Tibial nerve (tissue), 4 donors: Measurements from ENCODE around the gene MAPK8IP3. TPM values are rescaled to one million over a fixed set of nuclear protein-coding genes. Genes with fewer than 3 reads are reported as not detected.

ENCODE experiments used
- DNase-seq, 2 donors: peaks; one replicate each; pipeline ENCODE4 v3.0.0-alpha.2; 2019; ENCODE audit warnings: low spot score in 2 of 2
- H3K27ac ChIP-seq, 4 donors: fragments of 200-600 bp; sonication (generic) in 3 of 4; one replicate each; pipeline ENCODE4 v1.5.1; 2017 to 2019; ENCODE audit warnings: mild to moderate bottlenecking in 1 of 4
- H3K27me3 ChIP-seq, 2 donors: fragments of 200-600 bp; sonication (generic) in 1 of 2; one replicate each; pipeline versions ENCODE4 v1.5.1 to v1.6.0; 2017 to 2019
- H3K36me3 ChIP-seq, 3 donors: fragments of 200-600 bp; sonication (generic); one replicate each; pipeline ENCODE4 v1.5.1; 2018 to 2019
- H3K4me1 ChIP-seq, 4 donors: fragments of 200-600 bp; sonication (generic) in 3 of 4; one replicate each; pipeline ENCODE4 v1.5.1; 2017 to 2019
- H3K4me3 ChIP-seq, 4 donors: fragments of 200-600 bp; sonication (generic) in 3 of 4; one replicate each; pipeline ENCODE4 v1.5.1; 2017 to 2019; ENCODE audit warnings: mild to moderate bottlenecking in 1 of 4, moderate library complexity in 1 of 4
- H3K9me3 ChIP-seq, 4 donors: fragments of 200-600 bp; sonication (generic) in 3 of 4; one replicate each; pipeline ENCODE4 v1.5.1; 2017 to 2019
- CTCF ChIP-seq, 5 experiments: fragments of 200-600 bp in 3 of 5; fragments of 450-650 bp in 2 of 5; sonication (generic) in 3 of 5; IDR thresholded peaks; one replicate each; pipeline ENCODE4 v1.5.1; 2016 to 2019; ENCODE audit warnings: antibody characterized with exemption in 5 of 5, mild to moderate bottlenecking in 3 of 5, moderate library complexity in 2 of 5
- EP300 ChIP-seq, 2 donors: sonication (generic); formaldehyde crosslinking; IDR thresholded peaks; one replicate each; pipeline ENCODE4 v1.6.1; 2017; ENCODE audit warnings: antibody characterized with exemption in 2 of 2, mild to moderate bottlenecking in 1 of 2
- POLR2A ChIP-seq, 2 donors: fragments of 450-650 bp; IDR thresholded peaks; one replicate each; pipeline ENCODE4 v1.6.1; 2017; ENCODE audit warnings: antibody characterized with exemption in 2 of 2, mild to moderate bottlenecking in 2 of 2, moderate library complexity in 2 of 2
- WGBS, 2 donors: methylation state at CpG; one replicate each; pipeline ENCODE4 v1.1.5; 2018; 5-methylcytosine and 5-hydroxymethylcytosine counted together
- total RNA-seq, 4 donors: library from RNA; depleted of rRNA; stranded (reverse); fragments of >200 nt; gene quantifications; one replicate each; pipeline ENCODE4 v1.1.0, GENCODE V29; 2016

Gene MAPK8IP3
- total RNA-seq, 4 donors from 2014 or later: 92.6 to 188 (median 99.5) TPM

- no peak overlapping the region for H3K27ac ChIP-seq
- WGBS, 2 donors: 81 to 88% methylated on average over 2 of the region's 2 CpGs
- no peaks in the 10 kb centered on the region for H3K27me3 ChIP-seq
- no peak for DNase-seq
- no peaks in the 10 kb centered on the region for H3K9me3 ChIP-seq
- H3K36me3 ChIP-seq: peaks cover 8 to 100% (median 28%) of the 10 kb centered on the region in 3 donors
- TF ChIP-seq CTCF (IDR thresholded peaks at IDR 0.05) (no peak), EP300 (IDR thresholded peaks at IDR 0.05) (no peak)
- H3K4me1 ChIP-seq: no peaks in the 10 kb centered on the region
- no peak overlapping the region for H3K4me3 ChIP-seq
These were observed 44.2 kb upstream of the MAPK8IP3 start for GRCh38 chr16:1661826-1662225.

- WGBS, 2 donors: 93% methylated on average over 20 of the region's 20 CpGs
- H3K27me3 ChIP-seq: no peaks in the 10 kb centered on the region
- no peaks in the 10 kb centered on the region for H3K4me1 ChIP-seq
- H3K9me3 ChIP-seq: no peaks in the 10 kb centered on the region
- peaks cover 8 to 100% (median 34%) of the 10 kb centered on the region in 3 donors for H3K36me3 ChIP-seq
- TF ChIP-seq POLR2A (IDR thresholded peaks at IDR 0.05) (no peak), EP300 (IDR thresholded peaks at IDR 0.05) (no peak), CTCF (IDR thresholded peaks at IDR 0.05) (no peak)
- DNase-seq: no peak
- no peak overlapping the region for H3K4me3 ChIP-seq
- no peak overlapping the region for H3K27ac ChIP-seq
These were observed 43.5 kb upstream of the MAPK8IP3 start for GRCh38 chr16:1662543-1662942.

- TF ChIP-seq CTCF (IDR thresholded peaks at IDR 0.05): no peak
- TF ChIP-seq POLR2A (IDR thresholded peaks at IDR 0.05): no peak
- TF ChIP-seq EP300 (IDR thresholded peaks at IDR 0.05): no peak
- H3K4me1 ChIP-seq: no peaks in the 10 kb centered on the region
- peaks cover 8 to 100% (median 56%) of the 10 kb centered on the region in 3 donors for H3K36me3 ChIP-seq
- no peaks in the 10 kb centered on the region for H3K27me3 ChIP-seq
- 87 to 91% methylated on average over 15 of the region's 15 CpGs for WGBS, 2 donors
- DNase-seq: no peak
- H3K4me3 ChIP-seq: no peak overlapping the region
- no peak overlapping the region for H3K27ac ChIP-seq
- no peaks in the 10 kb centered on the region for H3K9me3 ChIP-seq
These were observed 40.2 kb upstream of the MAPK8IP3 start for GRCh38 chr16:1665829-1666228.

- Histone ChIP-seq H3K27me3 (no peaks in the 10 kb centered on the region), H3K9me3 (no peaks in the 10 kb centered on the region), H3K4me3 (no peak overlapping the region), H3K4me1 (no peaks in the 10 kb centered on the region), H3K27ac (no peak overlapping the region), H3K36me3 (peaks cover 8 to 100% (median 61%) of the 10 kb centered on the region in 3 donors)
- TF ChIP-seq CTCF (IDR thresholded peaks at IDR 0.05) (no peak), EP300 (IDR thresholded peaks at IDR 0.05) (no peak), POLR2A (IDR thresholded peaks at IDR 0.05) (no peak)
- DNase-seq: no peak
- WGBS, 2 donors: 90 to 94% methylated on average over 13 of the region's 13 CpGs
These were observed 39.7 kb upstream of the MAPK8IP3 start for GRCh38 chr16:1666316-1666715.

GRCh38 chr16:1667271-1667670, 38.7 kb upstream of the MAPK8IP3 start:
- H3K4me3 ChIP-seq: no peak overlapping the region
- no peaks in the 10 kb centered on the region for H3K9me3 ChIP-seq
- H3K4me1 ChIP-seq: no peaks in the 10 kb centered on the region
- no peak for DNase-seq
- no peak for TF ChIP-seq EP300 (IDR thresholded peaks at IDR 0.05)
- TF ChIP-seq CTCF (IDR thresholded peaks at IDR 0.05): no peak
- no peak for TF ChIP-seq POLR2A (IDR thresholded peaks at IDR 0.05)
- H3K36me3 ChIP-seq: peaks cover 6 to 100% (median 65%) of the 10 kb centered on the region in 3 donors
- no peaks in the 10 kb centered on the region for H3K27me3 ChIP-seq
- 86 to 93% methylated on average over 6 of the region's 8 CpGs for WGBS, 2 donors
- H3K27ac ChIP-seq: no peak overlapping the region
